ENCODE measurements around the gene SMG5.

DNA sequence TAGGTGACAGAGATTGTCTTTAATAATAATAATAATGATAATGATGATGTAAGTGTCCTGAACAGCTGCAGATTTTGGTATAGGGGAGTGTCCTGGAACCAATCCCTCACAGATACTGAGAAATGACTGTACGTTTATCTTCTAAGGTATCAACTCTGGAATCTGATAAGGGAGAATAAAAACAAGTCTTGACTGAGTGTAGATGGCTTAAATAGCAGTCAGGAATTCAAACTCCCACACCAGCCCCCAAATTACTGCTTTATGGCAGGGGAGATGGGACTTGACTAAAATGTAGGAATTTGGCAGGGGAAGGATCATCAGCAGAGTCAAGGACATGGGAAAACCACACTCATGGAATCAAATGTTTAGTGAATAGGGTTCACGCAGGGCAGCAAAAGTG, 22.6 kb upstream of the SMG5 start:
- TF ChIP-seq EZH2 (IDR thresholded peaks at IDR 0.05; ENCODE audit: low read length): no peak
- TF ChIP-seq, protein P1, sequence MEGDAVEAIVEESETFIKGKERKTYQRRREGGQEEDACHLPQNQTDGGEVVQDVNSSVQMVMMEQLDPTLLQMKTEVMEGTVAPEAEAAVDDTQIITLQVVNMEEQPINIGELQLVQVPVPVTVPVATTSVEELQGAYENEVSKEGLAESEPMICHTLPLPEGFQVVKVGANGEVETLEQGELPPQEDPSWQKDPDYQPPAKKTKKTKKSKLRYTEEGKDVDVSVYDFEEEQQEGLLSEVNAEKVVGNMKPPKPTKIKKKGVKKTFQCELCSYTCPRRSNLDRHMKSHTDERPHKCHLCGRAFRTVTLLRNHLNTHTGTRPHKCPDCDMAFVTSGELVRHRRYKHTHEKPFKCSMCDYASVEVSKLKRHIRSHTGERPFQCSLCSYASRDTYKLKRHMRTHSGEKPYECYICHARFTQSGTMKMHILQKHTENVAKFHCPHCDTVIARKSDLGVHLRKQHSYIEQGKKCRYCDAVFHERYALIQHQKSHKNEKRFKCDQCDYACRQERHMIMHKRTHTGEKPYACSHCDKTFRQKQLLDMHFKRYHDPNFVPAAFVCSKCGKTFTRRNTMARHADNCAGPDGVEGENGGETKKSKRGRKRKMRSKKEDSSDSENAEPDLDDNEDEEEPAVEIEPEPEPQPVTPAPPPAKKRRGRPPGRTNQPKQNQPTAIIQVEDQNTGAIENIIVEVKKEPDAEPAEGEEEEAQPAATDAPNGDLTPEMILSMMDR (optimal IDR thresholded peaks at IDR 0.05 in 1 of 3, IDR thresholded peaks at IDR 0.05 in 1 of 3, conservative IDR thresholded peaks at IDR 0.05 in 1 of 3; ENCODE audit: extremely low read depth in 1 of 3, insufficient read depth in 2 of 3, low read length in 3 of 3): no peak
